Measurements from ENCODE around the gene GNAI3.

Gene GNAI3

GRCh38 chr1:109630898-109631512 lies 82.6 kb downstream of the GNAI3 start:
- TF ChIP-seq CTCF (IDR thresholded peaks at IDR 0.05; ENCODE audit: control insufficient read depth, extremely low read depth, insufficient read depth), result no peak
- no peak overlapping the region for H3K4me3 ChIP-seq (ENCODE audit: low read depth, low read length)
- DNase-seq (ENCODE audit: low read depth), result no peak

GRCh38 chr1:109631513-109632505 lies 83.4 kb downstream of the GNAI3 start:
- no peak overlapping the region for H3K4me3 ChIP-seq (ENCODE audit: low read depth, low read length)
- DNase-seq (ENCODE audit: low read depth), result no peak
- TF ChIP-seq CTCF (IDR thresholded peaks at IDR 0.05; ENCODE audit: control insufficient read depth, extremely low read depth, insufficient read depth), result no peak

GRCh38 chr1:109632671-109633346 lies 84.4 kb downstream of the GNAI3 start:
- TF ChIP-seq CTCF (IDR thresholded peaks at IDR 0.05; ENCODE audit: control insufficient read depth, extremely low read depth, insufficient read depth), result no peak
- no peak overlapping the region for H3K4me3 ChIP-seq (ENCODE audit: low read depth, low read length)
- peak; percentile 71 for DNase-seq (ENCODE audit: low read depth)

- no peak overlapping the region for H3K4me3 ChIP-seq (ENCODE audit: low read depth, low read length)
- no peak for TF ChIP-seq CTCF (IDR thresholded peaks at IDR 0.05; ENCODE audit: control insufficient read depth, extremely low read depth, insufficient read depth)
- no peak for DNase-seq (ENCODE audit: low read depth)
Observed at GRCh38 chr1:109634292-109634691, 85.9 kb downstream of the GNAI3 start.

- TF ChIP-seq CTCF (IDR thresholded peaks at IDR 0.05; ENCODE audit: control insufficient read depth, extremely low read depth, insufficient read depth), result no peak
- DNase-seq (ENCODE audit: low read depth), result no peak
- H3K4me3 ChIP-seq (ENCODE audit: low read depth, low read length), result no peak overlapping the region
Observed at GRCh38 chr1:109634771-109635750, 86.6 kb downstream of the GNAI3 start.

- no peak overlapping the region for H3K4me3 ChIP-seq (ENCODE audit: low read depth, low read length)
Observed at GRCh38 chr1:109635862-109636200, 87.4 kb downstream of the GNAI3 start.

More at GRCh38 chr1:109635862-109636200, 87.4 kb downstream of the GNAI3 start:
- TF ChIP-seq CTCF (IDR thresholded peaks at IDR 0.05; ENCODE audit: control insufficient read depth, extremely low read depth, insufficient read depth), result no peak
- no peak for DNase-seq (ENCODE audit: low read depth)

All from LNCaP clone FGC (cell line).